PFSK-1 (cell line): ENCODE data around the gene TMEM132D.

Experiments used
- POLR2AphosphoS5 ChIP-seq: IDR thresholded peaks from 2 replicates; pipeline ENCODE4 v1.6.1; 2012; ENCODE audit warnings: low read depth, mild to moderate bottlenecking, control low read depth, low read length, moderate library complexity
- SIN3A ChIP-seq: IDR thresholded peaks from 2 replicates; pipeline ENCODE4 v1.6.1; 2012; ENCODE audit warnings: mild to moderate bottlenecking, low read length, moderate library complexity, borderline replicate concordance; ENCODE audit not compliant: insufficient read depth
- TAF1 ChIP-seq: IDR thresholded peaks from 2 replicates; pipeline ENCODE4 v1.6.1; 2012; ENCODE audit warnings: low read length, control low read depth, borderline replicate concordance; ENCODE audit not compliant: insufficient read depth
- TF ChIP-seq, protein P1 (sequence below), 2 experiments: IDR thresholded peaks; 2 replicates each; pipeline versions ENCODE4 v1.6.1 to v1.8.0; 2011 to 2012; ENCODE audit warnings: low read depth in 2 of 2, low read length in 2 of 2, control low read depth in 1 of 2, inconsistent platforms in 1 of 2, mild to moderate bottlenecking in 1 of 2, moderate library complexity in 1 of 2; ENCODE audit not compliant: insufficient read depth in 1 of 2

GRCh38 chr12:129873833-129874208 lies 30.0 kb downstream of the TMEM132D start:
- TF ChIP-seq, protein P1, sequence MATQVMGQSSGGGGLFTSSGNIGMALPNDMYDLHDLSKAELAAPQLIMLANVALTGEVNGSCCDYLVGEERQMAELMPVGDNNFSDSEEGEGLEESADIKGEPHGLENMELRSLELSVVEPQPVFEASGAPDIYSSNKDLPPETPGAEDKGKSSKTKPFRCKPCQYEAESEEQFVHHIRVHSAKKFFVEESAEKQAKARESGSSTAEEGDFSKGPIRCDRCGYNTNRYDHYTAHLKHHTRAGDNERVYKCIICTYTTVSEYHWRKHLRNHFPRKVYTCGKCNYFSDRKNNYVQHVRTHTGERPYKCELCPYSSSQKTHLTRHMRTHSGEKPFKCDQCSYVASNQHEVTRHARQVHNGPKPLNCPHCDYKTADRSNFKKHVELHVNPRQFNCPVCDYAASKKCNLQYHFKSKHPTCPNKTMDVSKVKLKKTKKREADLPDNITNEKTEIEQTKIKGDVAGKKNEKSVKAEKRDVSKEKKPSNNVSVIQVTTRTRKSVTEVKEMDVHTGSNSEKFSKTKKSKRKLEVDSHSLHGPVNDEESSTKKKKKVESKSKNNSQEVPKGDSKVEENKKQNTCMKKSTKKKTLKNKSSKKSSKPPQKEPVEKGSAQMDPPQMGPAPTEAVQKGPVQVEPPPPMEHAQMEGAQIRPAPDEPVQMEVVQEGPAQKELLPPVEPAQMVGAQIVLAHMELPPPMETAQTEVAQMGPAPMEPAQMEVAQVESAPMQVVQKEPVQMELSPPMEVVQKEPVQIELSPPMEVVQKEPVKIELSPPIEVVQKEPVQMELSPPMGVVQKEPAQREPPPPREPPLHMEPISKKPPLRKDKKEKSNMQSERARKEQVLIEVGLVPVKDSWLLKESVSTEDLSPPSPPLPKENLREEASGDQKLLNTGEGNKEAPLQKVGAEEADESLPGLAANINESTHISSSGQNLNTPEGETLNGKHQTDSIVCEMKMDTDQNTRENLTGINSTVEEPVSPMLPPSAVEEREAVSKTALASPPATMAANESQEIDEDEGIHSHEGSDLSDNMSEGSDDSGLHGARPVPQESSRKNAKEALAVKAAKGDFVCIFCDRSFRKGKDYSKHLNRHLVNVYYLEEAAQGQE (IDR thresholded peaks at IDR 0.05; ENCODE audit: insufficient read depth in 1 of 2, low read depth in 2 of 2, low read length in 2 of 2), result no peak
- TF ChIP-seq TAF1 (no peak), SIN3A (no peak), POLR2AphosphoS5 (no peak)
